HepG2 (cell line): ENCODE results near the gene CHRM2. TPM values are rescaled to one million over a fixed set of nuclear protein-coding genes. Genes with fewer than 3 reads are reported as not detected.

Experiments
- ATAC-seq: fragments of 200-7000 bp; cut with Tn5 transposase; 3 replicates; pipeline ENCODE4 v1.9.1; 2020; ENCODE audit warnings: mild to moderate bottlenecking, moderate library complexity
- BruUV-seq: library from RNA; stranded (reverse); fragments of 400-500 nt; replicated peaks from 2 replicates; lab custom pipeline; 2021; lab: Mats Ljungman, UMichigan
- CTCF ChIA-PET: fragments of 300-600 bp; formaldehyde crosslinking; extraction: SDS; loops from one replicate; lab custom pipeline; 2021; ENCODE audit warnings: low total read pairs, inconsistent platforms, low intra/inter-chr PET ratio; lab: Yijun Ruan, JAX
- POLR2A ChIA-PET: fragments of 350-600 bp; sonication (Branson Sonifier 250); formaldehyde crosslinking; loops from one replicate; lab custom pipeline; 2020; ENCODE audit warnings: antibody characterized with exemption, inconsistent platforms; lab: Yijun Ruan, JAX
- DNase-seq: peaks from one replicate; pipeline ENCODE4 v3.0.0-alpha.2; 2015; ENCODE audit warnings: low spot score
- FAIRE-seq: peaks from 3 replicates; lab custom pipeline; 2011; peaks lifted over from hg19 to GRCh38; lab: Jason Lieb, UNC
- H2AFZ ChIP-seq: one replicate; pipeline ENCODE4 v1.6.1; 2011; ENCODE audit warnings: low read length, inconsistent platforms
- H3K27ac ChIP-seq: fragments of 300-600 bp; 3 replicates; pipeline ENCODE4 v1.8.0; 2011; ENCODE audit warnings: mixed run types, mild to moderate bottlenecking, mixed read lengths, low read length, inconsistent platforms; ENCODE audit not compliant: insufficient read depth; ENCODE audit errors: extremely low read length
- H3K27me3 ChIP-seq, 2 experiments: fragments of 200-600 bp in 1 of 2; 2 replicates in 1 of 2; 3 replicates in 1 of 2; pipeline versions ENCODE4 v1.6.0 to v1.8.0; 2011; ENCODE audit warnings: low read length in 2 of 2, mild to moderate bottlenecking in 2 of 2, moderate library complexity in 2 of 2, inconsistent platforms in 1 of 2; ENCODE audit not compliant: insufficient read depth in 2 of 2, control insufficient read depth in 1 of 2
- H3K36me3 ChIP-seq, 2 experiments: fragments of 200-600 bp in 1 of 2; replicated peaks in 1 of 2; 2 replicates in 1 of 2; 3 replicates in 1 of 2; pipeline versions ENCODE4 v1.5.1 to v1.8.0; 2011; ENCODE audit warnings: low read length in 2 of 2, inconsistent platforms in 1 of 2; ENCODE audit not compliant: insufficient read depth in 2 of 2, control insufficient read depth in 1 of 2
- H3K4me1 ChIP-seq: 2 replicates; pipeline ENCODE4 v1.5.1; 2012; ENCODE audit warnings: low read length, inconsistent platforms; ENCODE audit not compliant: insufficient read depth
- H3K4me2 ChIP-seq: 2 replicates; pipeline ENCODE4 v1.6.0; 2011; ENCODE audit warnings: low read depth, low read length, inconsistent platforms
- H3K4me3 ChIP-seq, 3 experiments: fragments of 200-600 bp in 1 of 3; sonication (generic), shearing (Covaris generic) in 1 of 3; replicated peaks in 1 of 3; 2 replicates each; pipeline ENCODE4 v1.5.1; 2011 to 2016; ENCODE audit warnings: low read length in 3 of 3, inconsistent platforms in 2 of 3, low read depth in 2 of 3, mild to moderate bottlenecking in 2 of 3, control low read depth in 1 of 3, mixed read lengths in 1 of 3; ENCODE audit not compliant: insufficient read depth in 1 of 3
- H3K79me2 ChIP-seq: one replicate; pipeline ENCODE4 v1.6.1; 2011; ENCODE audit warnings: low read length, inconsistent platforms; ENCODE audit not compliant: insufficient read depth
- H3K9ac ChIP-seq: 2 replicates; pipeline ENCODE4 v1.6.0; 2011; ENCODE audit warnings: mild to moderate bottlenecking, low read depth, low read length, inconsistent platforms; ENCODE audit not compliant: insufficient read depth
- H3K9me3 ChIP-seq: 2 replicates; pipeline ENCODE4 v1.5.1; 2012; ENCODE audit warnings: mild to moderate bottlenecking, low read length
- H4K20me1 ChIP-seq: 2 replicates; pipeline ENCODE4 v1.6.0; 2011; ENCODE audit warnings: inconsistent platforms, mild to moderate bottlenecking, low read length, moderate library complexity; ENCODE audit not compliant: insufficient read depth
- CREB1 ChIP-seq, 2 experiments: fragments of 450-650 bp in 1 of 2; IDR thresholded peaks; 2 replicates each; pipeline ENCODE4 v1.6.1; 2016 to 2017; ENCODE audit warnings: control low read depth in 1 of 2, mild to moderate bottlenecking in 1 of 2, missing compliant biosample characterization in 1 of 2, missing genetic modification characterization in 1 of 2
- MTF2 ChIP-seq: sonication (generic); formaldehyde crosslinking; IDR thresholded peaks from 2 replicates; pipeline ENCODE4 v1.5.0; 2020; ENCODE audit warnings: missing genetic modification reagents, borderline replicate concordance
- TARDBP ChIP-seq: sonication (generic); formaldehyde crosslinking; IDR thresholded peaks from 2 replicates; pipeline ENCODE4 v1.8.0; 2022; ENCODE audit warnings: mild to moderate bottlenecking, missing genetic modification reagents
- TCF7 ChIP-seq: sonication (generic); IDR thresholded peaks from 2 replicates; pipeline ENCODE4 v1.6.1; 2016; ENCODE audit warnings: antibody characterized with exemption, low read depth
- ZBTB38 ChIP-seq: sonication (generic); formaldehyde crosslinking; IDR thresholded peaks from 2 replicates; pipeline ENCODE4 v1.5.1; 2020; ENCODE audit warnings: mild to moderate bottlenecking, missing genetic modification reagents
- ZNF781 ChIP-seq: sonication (generic); formaldehyde crosslinking; IDR thresholded peaks from 2 replicates; pipeline ENCODE4 v1.5.1; 2020; ENCODE audit warnings: borderline replicate concordance, mild to moderate bottlenecking, missing genetic modification reagents; ENCODE audit errors: not compliant biosample characterization
- WGBS: methylation state at CpG from one replicate; pipeline ENCODE4 v1.1.6; 2017; ENCODE audit warnings: low lambda C conversion rate; 5-methylcytosine and 5-hydroxymethylcytosine counted together
- in situ Hi-C: cut with HindIII; loops from 2 replicates; pipeline ENCODE4 v1.10.0; 2017; ENCODE audit warnings: low pct_unique_long_range_greater_than_20kb; ENCODE audit not compliant: extremely low pct_ligation_motif_present
- intact Hi-C: fragments of 100-400 bp; cut with micrococcal nuclease; formaldehyde crosslinking; loops from one replicate; pipeline ENCODE4 v1.10.0; 2022; ENCODE audit not compliant: unreplicated experiment
- polyA plus RNA-seq, 8 experiments: library from polyadenylated mRNA; depleted of rRNA in 3 of 8; stranded (reverse) in 7 of 8; unstranded in 1 of 8; fragments of >200 nt; fragmentation: Illumina TruSeq in 4 of 8; extraction: Trizol in 4 of 8; gene quantifications; 2 replicates each; pipeline versions ENCODE4 v1.2.1 to v1.2.3, GENCODE V29; 2011 to 2016; ENCODE audit warnings: low read depth in 4 of 8, missing spikeins in 1 of 8, mixed read lengths in 1 of 8; ENCODE audit not compliant: insufficient read depth in 1 of 8
- total RNA-seq, 5 experiments: library from RNA; depleted of rRNA; stranded (reverse); fragments of >200 nt; fragmentation: Illumina TruSeq; extraction: Trizol; gene quantifications; 2 replicates each; pipeline ENCODE4 v1.2.3, GENCODE V29; 2016; ENCODE audit warnings: low read depth in 1 of 5
- TF ChIP-seq, protein P1 (sequence below): sonication (generic); formaldehyde crosslinking; IDR thresholded peaks from 2 replicates; pipeline ENCODE4 v1.4.0; 2020; ENCODE audit warnings: missing genetic modification reagents, borderline replicate concordance
- TF ChIP-seq, protein P2 (sequence below): sonication (generic); formaldehyde crosslinking; IDR thresholded peaks from 2 replicates; pipeline ENCODE4 v1.8.0; 2022; ENCODE audit warnings: mild to moderate bottlenecking, missing genetic modification reagents, moderate library complexity

Gene CHRM2
- total and polyA plus RNA-seq, 2 of the 13 experiments (the other 11 are each of a cell fraction or from before 2014, with no cell fraction given) = not detected

DNA sequence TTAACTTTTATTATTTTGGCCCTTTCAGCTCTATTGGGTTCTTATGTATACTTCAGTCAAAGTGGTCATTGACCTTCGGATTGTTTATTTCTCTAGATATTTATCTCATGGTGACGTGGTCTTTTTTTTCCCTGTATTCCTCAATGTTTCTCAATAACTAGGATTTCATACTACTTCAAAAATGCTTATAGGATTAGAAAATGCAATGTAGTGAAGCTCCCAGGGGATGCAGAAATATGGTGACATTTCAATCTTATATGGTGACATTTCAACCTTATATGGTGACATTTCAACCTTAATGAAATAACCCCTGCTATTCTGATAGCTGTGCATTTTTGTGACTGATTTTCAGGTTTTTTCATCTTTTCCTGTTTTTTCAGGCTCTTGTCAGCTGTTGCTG is 51.4 kb downstream of the CHRM2 start:
- H3K36me3 ChIP-seq = no peaks in the 10 kb centered on the region
- H3K4me1 ChIP-seq = no peaks in the 10 kb centered on the region
- H2AFZ ChIP-seq = no peak overlapping the region
- DNase-seq = no peak
- no peaks in the 10 kb centered on the region for H3K79me2 ChIP-seq
- TF ChIP-seq ZBTB38 (CRISPR knock-in tag) (no peak), CREB1 (IDR thresholded peaks at IDR 0.05) (peak; percentile 28; the same call in 1 of the 2 replicates), CREB1 (CRISPR knock-in tag; IDR thresholded peaks at IDR 0.05) (no peak)
- intact Hi-C loops = no loop called here
- 1% methylated on average over 2 of the region's 2 CpGs for WGBS
- no peak overlapping the region for H3K27ac ChIP-seq
- CTCF ChIA-PET = no interaction called here
- H4K20me1 ChIP-seq = no peaks in the 10 kb centered on the region
- no peak for ATAC-seq
- no peak for FAIRE-seq
- in situ Hi-C loops = no loop called here
- no TSS peak for BruUV-seq
- POLR2A ChIA-PET = no interaction called here
- H3K9ac ChIP-seq = no peak overlapping the region
- no peaks in the 10 kb centered on the region for H3K9me3 ChIP-seq
- H3K4me2 ChIP-seq = no peak overlapping the region
- H3K4me3 ChIP-seq = no peak overlapping the region
- no peaks in the 10 kb centered on the region for H3K27me3 ChIP-seq

GRCh38 chr7:136923111-136923667 is 54.7 kb downstream of the CHRM2 start:
- Histone ChIP-seq H4K20me1 (no peaks in the 10 kb centered on the region), H3K36me3 (no peaks in the 10 kb centered on the region), H3K27ac (no peak overlapping the region), H3K9ac (no peak overlapping the region), H3K9me3 (no peaks in the 10 kb centered on the region), H3K4me3 (no peak overlapping the region), H3K4me1 (no peaks in the 10 kb centered on the region), H3K79me2 (no peaks in the 10 kb centered on the region), H3K27me3 (no peaks in the 10 kb centered on the region), H2AFZ (no peak overlapping the region), H3K4me2 (no peak overlapping the region)
- 5% methylated on average over 3 of the region's 3 CpGs for WGBS
- BruUV-seq = no TSS peak
- in situ Hi-C loops = no loop called here
- CTCF ChIA-PET = no interaction called here
- ATAC-seq (no peak), FAIRE-seq (no peak), DNase-seq (no peak)
- intact Hi-C loops = no loop called here
- TF ChIP-seq MTF2 (CRISPR knock-in tag) = no peak
- TF ChIP-seq TCF7 = no peak
- TF ChIP-seq, protein P1, sequence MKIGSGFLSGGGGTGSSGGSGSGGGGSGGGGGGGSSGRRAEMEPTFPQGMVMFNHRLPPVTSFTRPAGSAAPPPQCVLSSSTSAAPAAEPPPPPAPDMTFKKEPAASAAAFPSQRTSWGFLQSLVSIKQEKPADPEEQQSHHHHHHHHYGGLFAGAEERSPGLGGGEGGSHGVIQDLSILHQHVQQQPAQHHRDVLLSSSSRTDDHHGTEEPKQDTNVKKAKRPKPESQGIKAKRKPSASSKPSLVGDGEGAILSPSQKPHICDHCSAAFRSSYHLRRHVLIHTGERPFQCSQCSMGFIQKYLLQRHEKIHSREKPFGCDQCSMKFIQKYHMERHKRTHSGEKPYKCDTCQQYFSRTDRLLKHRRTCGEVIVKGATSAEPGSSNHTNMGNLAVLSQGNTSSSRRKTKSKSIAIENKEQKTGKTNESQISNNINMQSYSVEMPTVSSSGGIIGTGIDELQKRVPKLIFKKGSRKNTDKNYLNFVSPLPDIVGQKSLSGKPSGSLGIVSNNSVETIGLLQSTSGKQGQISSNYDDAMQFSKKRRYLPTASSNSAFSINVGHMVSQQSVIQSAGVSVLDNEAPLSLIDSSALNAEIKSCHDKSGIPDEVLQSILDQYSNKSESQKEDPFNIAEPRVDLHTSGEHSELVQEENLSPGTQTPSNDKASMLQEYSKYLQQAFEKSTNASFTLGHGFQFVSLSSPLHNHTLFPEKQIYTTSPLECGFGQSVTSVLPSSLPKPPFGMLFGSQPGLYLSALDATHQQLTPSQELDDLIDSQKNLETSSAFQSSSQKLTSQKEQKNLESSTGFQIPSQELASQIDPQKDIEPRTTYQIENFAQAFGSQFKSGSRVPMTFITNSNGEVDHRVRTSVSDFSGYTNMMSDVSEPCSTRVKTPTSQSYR = no peak
- TF ChIP-seq ZNF781 = no peak
- TF ChIP-seq TARDBP (CRISPR knock-in tag) = no peak
- TF ChIP-seq, protein P2, sequence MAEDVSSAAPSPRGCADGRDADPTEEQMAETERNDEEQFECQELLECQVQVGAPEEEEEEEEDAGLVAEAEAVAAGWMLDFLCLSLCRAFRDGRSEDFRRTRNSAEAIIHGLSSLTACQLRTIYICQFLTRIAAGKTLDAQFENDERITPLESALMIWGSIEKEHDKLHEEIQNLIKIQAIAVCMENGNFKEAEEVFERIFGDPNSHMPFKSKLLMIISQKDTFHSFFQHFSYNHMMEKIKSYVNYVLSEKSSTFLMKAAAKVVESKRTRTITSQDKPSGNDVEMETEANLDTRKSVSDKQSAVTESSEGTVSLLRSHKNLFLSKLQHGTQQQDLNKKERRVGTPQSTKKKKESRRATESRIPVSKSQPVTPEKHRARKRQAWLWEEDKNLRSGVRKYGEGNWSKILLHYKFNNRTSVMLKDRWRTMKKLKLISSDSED = no peak
- POLR2A ChIA-PET = no interaction called here
